H1 (cell line): ENCODE data around the gene MED16.

Source experiments
- CBX8 ChIP-seq: fragments of 300-800, 300-1000 bp; sonication (generic); IDR thresholded peaks from 2 replicates; pipeline ENCODE4 v1.7.1; 2016; ENCODE audit warnings: low read depth, low read length, borderline replicate concordance
- CHD1 ChIP-seq: IDR thresholded peaks from 2 replicates; pipeline ENCODE4 v1.6.1; 2012; ENCODE audit warnings: low read depth, low read length, improper control_type of control experiment
- CTCF ChIP-seq, 3 experiments: IDR thresholded peaks; 1 replicate in 2 of 3; 2 replicates in 1 of 3; pipeline versions ENCODE4 v1.5.1 to v1.6.1; 2011; ENCODE audit warnings: low read length in 3 of 3, mild to moderate bottlenecking in 3 of 3, inconsistent platforms in 2 of 3, low read depth in 1 of 3, moderate library complexity in 1 of 3; ENCODE audit not compliant: insufficient read depth in 1 of 3; ENCODE audit errors: control extremely low read depth in 1 of 3
- EZH2 ChIP-seq: fragments of 200-600 bp; sonication (generic); IDR thresholded peaks from 2 replicates; pipeline ENCODE4 v1.7.1; 2012; ENCODE audit warnings: low read depth, mild to moderate bottlenecking, moderate library complexity, low read length, inconsistent platforms; ENCODE audit not compliant: severe bottlenecking
- FOSL1 ChIP-seq: IDR thresholded peaks from 2 replicates; pipeline ENCODE4 v1.6.1; 2011; ENCODE audit warnings: mild to moderate bottlenecking, low read depth, low read length, moderate library complexity; ENCODE audit not compliant: insufficient read depth
- HDAC2 ChIP-seq, 2 experiments: fragments of 300-600 bp in 1 of 2; sonication (generic) in 1 of 2; IDR thresholded peaks; 2 replicates each; pipeline ENCODE4 v1.6.1; 2011 to 2012; ENCODE audit warnings: low read depth in 2 of 2, low read length in 2 of 2, mild to moderate bottlenecking in 2 of 2, moderate library complexity in 2 of 2, borderline replicate concordance in 1 of 2, inconsistent platforms in 1 of 2
- JUN ChIP-seq: IDR thresholded peaks from 2 replicates; pipeline ENCODE4 v1.6.1; 2011; ENCODE audit warnings: low read depth, mild to moderate bottlenecking, improper control_type of control experiment, low read length
- MAFK ChIP-seq: IDR thresholded peaks from 2 replicates; pipeline ENCODE4 v1.6.1; 2012; ENCODE audit warnings: low read depth, mild to moderate bottlenecking, improper control_type of control experiment, low read length
- POLR2A ChIP-seq, 2 experiments: IDR thresholded peaks; 1 replicate in 1 of 2; 2 replicates in 1 of 2; pipeline ENCODE4 v1.6.1; 2011; ENCODE audit warnings: low read depth in 2 of 2, low read length in 2 of 2, mild to moderate bottlenecking in 2 of 2; ENCODE audit errors: control extremely low read depth in 1 of 2
- POLR2AphosphoS5 ChIP-seq: IDR thresholded peaks from 2 replicates; pipeline ENCODE4 v1.6.1; 2011; ENCODE audit warnings: low read depth, low read length
- RAD21 ChIP-seq, 2 experiments: IDR thresholded peaks in 1 of 2; conservative IDR thresholded peaks in 1 of 2; 2 replicates each; pipeline ENCODE4 v1.6.1; 2011; ENCODE audit warnings: low read depth in 2 of 2, low read length in 2 of 2, improper control_type of control experiment in 1 of 2, inconsistent platforms in 1 of 2, mild to moderate bottlenecking in 1 of 2, moderate library complexity in 1 of 2
- TAF1 ChIP-seq: IDR thresholded peaks from 2 replicates; pipeline ENCODE4 v1.6.1; 2011; ENCODE audit warnings: mild to moderate bottlenecking, low read depth, low read length
- ZNF274 ChIP-seq: IDR thresholded peaks from 2 replicates; pipeline ENCODE4 v1.7.0; 2012; ENCODE audit warnings: low read length, borderline replicate concordance; ENCODE audit errors: extremely low read depth
- TF ChIP-seq, protein P1 (sequence below): IDR thresholded peaks from 2 replicates; pipeline ENCODE4 v1.6.1; 2011; ENCODE audit warnings: low read depth, mild to moderate bottlenecking, low read length; ENCODE audit not compliant: insufficient read depth

DNA sequence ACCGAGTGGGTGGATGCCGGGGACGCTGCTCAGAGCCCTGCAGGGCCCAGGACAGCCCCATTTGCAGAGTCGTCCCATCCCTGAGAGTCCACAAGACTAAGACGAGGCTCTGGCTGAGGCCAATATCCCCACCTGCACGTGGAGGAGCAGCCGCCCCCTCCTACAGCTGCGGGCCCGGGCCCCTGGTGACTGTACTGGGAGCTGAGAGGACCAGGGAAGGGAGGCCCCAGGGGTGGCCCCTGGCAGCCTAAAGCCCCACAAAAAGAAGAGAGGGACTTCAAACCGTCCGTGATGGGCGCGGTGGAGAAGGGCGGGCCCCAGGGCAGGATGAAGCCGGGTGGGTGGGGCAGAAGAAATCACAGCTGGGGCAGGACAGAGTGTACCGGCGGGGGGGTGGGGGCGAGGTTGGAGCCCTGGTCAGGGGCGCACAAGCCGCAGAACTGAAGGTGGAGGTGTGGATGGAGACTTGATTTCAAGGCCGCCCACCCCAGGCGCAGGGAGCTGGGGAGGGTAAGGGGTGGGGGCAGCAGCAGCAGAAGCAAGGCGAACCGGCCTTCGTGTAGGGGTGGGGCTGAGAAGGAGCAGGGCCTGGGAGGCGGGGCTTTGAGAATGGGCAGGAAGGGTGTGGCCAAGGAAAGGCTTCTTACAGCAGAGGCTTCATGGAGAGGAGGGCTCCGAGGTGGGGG lies 20.6 kb downstream of the MED16 start:
- TF ChIP-seq CTCF (IDR thresholded peaks at IDR 0.05; ENCODE audit: control extremely low read depth in 1 of 3, insufficient read depth in 1 of 3, low read depth in 1 of 3, low read length in 3 of 3) (no peak), HDAC2 (IDR thresholded peaks at IDR 0.05; ENCODE audit: borderline replicate concordance in 1 of 2, low read depth in 2 of 2, low read length in 2 of 2) (no peak), RAD21 (IDR thresholded peaks at IDR 0.05 in 1 of 2, conservative IDR thresholded peaks at IDR 0.05 in 1 of 2; ENCODE audit: low read depth in 2 of 2, low read length in 2 of 2) (no peak), TAF1 (no peak), ZNF274 (no peak), CHD1 (no peak), JUN (no peak), POLR2A (IDR thresholded peaks at IDR 0.05; ENCODE audit: control extremely low read depth in 1 of 2, low read depth in 2 of 2, low read length in 2 of 2) (no peak), CBX8 (no peak), POLR2AphosphoS5 (no peak), EZH2 (no peak), MAFK (no peak), FOSL1 (no peak)
- TF ChIP-seq, protein P1, sequence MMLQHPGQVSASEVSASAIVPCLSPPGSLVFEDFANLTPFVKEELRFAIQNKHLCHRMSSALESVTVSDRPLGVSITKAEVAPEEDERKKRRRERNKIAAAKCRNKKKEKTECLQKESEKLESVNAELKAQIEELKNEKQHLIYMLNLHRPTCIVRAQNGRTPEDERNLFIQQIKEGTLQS: no peak
